PC-9 (cell line): ENCODE measurements around the gene LIN37. TPM values are rescaled to one million over a fixed set of nuclear protein-coding genes. Genes with fewer than 3 reads are reported as not detected.

Source experiments
- BruUV-seq: library from RNA; stranded (reverse); fragments of 400-500 nt; replicated peaks from 2 replicates; lab custom pipeline; 2021; lab: Mats Ljungman, UMichigan
- CTCF ChIA-PET: fragments of 300-600 bp; sonication (Branson Sonifier 250); formaldehyde crosslinking; loops from one replicate; lab custom pipeline; 2022; ENCODE audit warnings: antibody characterized with exemption; lab: Charles Lee
- POLR2A ChIA-PET: fragments of 300-600 bp; sonication (Branson Sonifier 250); formaldehyde crosslinking; loops from one replicate; lab custom pipeline; 2022; ENCODE audit warnings: antibody characterized with exemption; ENCODE audit not compliant: unreplicated experiment; lab: Charles Lee
- DNase-seq, 2 experiments: peaks; one replicate each; pipeline versions ENCODE4 v3.0.0 to v3.0.0-alpha.2; 2015 to 2022; ENCODE audit warnings: mixed read lengths in 1 of 2
- H2AFZ ChIP-seq: fragments of 200-600 bp; sonication (generic); 2 replicates; pipeline ENCODE4 v1.8.1; 2017; ENCODE audit warnings: antibody characterized with exemption
- H3F3A ChIP-seq: fragments of 200-600 bp; sonication (generic); 2 replicates; pipeline ENCODE4 v1.8.1; 2017; ENCODE audit warnings: antibody characterized with exemption, mild to moderate bottlenecking, low read depth; ENCODE audit not compliant: insufficient read depth
- H3K27ac ChIP-seq: fragments of 200-600 bp; sonication (generic); 2 replicates; pipeline ENCODE4 v1.6.1; 2016; ENCODE audit warnings: mixed run types
- H3K27me3 ChIP-seq: fragments of 200-600 bp; sonication (generic); 2 replicates; pipeline ENCODE4 v1.6.1; 2016; ENCODE audit warnings: low read depth, mixed run types; ENCODE audit not compliant: insufficient read depth
- H3K36me3 ChIP-seq: fragments of 200-600 bp; sonication (generic); 2 replicates; pipeline ENCODE4 v1.6.1; 2016; ENCODE audit warnings: low read depth, mixed run types
- H3K4me1 ChIP-seq: fragments of 200-600 bp; sonication (generic); replicated peaks from 2 replicates; pipeline ENCODE4 v1.6.1; 2016; ENCODE audit warnings: mixed run types; ENCODE audit not compliant: insufficient read depth
- H3K4me2 ChIP-seq: fragments of 200-600 bp; sonication (generic); 2 replicates; pipeline ENCODE4 v1.6.1; 2017; ENCODE audit warnings: mixed run types
- H3K4me3 ChIP-seq: fragments of 200-600 bp; sonication (generic); 2 replicates; pipeline ENCODE4 v1.6.1; 2016; ENCODE audit warnings: mixed run types
- H3K79me2 ChIP-seq: fragments of 200-600 bp; sonication (generic); 2 replicates; pipeline ENCODE4 v1.6.1; 2017; ENCODE audit warnings: low read depth, mixed run types
- H3K9me2 ChIP-seq: fragments of 200-600 bp; sonication (generic); 2 replicates; pipeline ENCODE4 v1.8.1; 2017; ENCODE audit warnings: mild to moderate bottlenecking; ENCODE audit not compliant: insufficient read depth
- H3K9me3 ChIP-seq: fragments of 200-600 bp; sonication (generic); 2 replicates; pipeline ENCODE4 v1.8.1; 2016; ENCODE audit warnings: low read depth; ENCODE audit not compliant: insufficient read depth
- H4K20me1 ChIP-seq: fragments of 200-600 bp; sonication (generic); 2 replicates; pipeline ENCODE4 v1.8.1; 2017; ENCODE audit not compliant: insufficient read depth
- EZH2 ChIP-seq: fragments of 200-600 bp; sonication (generic); IDR thresholded peaks from 2 replicates; pipeline ENCODE4 v1.8.0; 2017; ENCODE audit warnings: antibody characterized with exemption, low read depth
- intact Hi-C: fragments of 100-400 bp; cut with micrococcal nuclease; formaldehyde crosslinking; loops from one replicate; pipeline ENCODE4 v1.10.0; 2022; ENCODE audit not compliant: unreplicated experiment
- total RNA-seq: library from RNA; stranded (reverse); gene quantifications from 2 replicates; pipeline ENCODE4 v1.2.3, GENCODE V29; 2021
- TF ChIP-seq, protein P1 (sequence below): fragments of 200-600 bp; sonication (generic); conservative IDR thresholded peaks from 2 replicates; pipeline ENCODE4 v1.6.1; 2017; ENCODE audit warnings: mixed run types, antibody characterized with exemption, mild to moderate bottlenecking, moderate library complexity

Gene LIN37
- total RNA-seq, 1 experiment from 2014 or later: 17.0 TPM

DNA sequence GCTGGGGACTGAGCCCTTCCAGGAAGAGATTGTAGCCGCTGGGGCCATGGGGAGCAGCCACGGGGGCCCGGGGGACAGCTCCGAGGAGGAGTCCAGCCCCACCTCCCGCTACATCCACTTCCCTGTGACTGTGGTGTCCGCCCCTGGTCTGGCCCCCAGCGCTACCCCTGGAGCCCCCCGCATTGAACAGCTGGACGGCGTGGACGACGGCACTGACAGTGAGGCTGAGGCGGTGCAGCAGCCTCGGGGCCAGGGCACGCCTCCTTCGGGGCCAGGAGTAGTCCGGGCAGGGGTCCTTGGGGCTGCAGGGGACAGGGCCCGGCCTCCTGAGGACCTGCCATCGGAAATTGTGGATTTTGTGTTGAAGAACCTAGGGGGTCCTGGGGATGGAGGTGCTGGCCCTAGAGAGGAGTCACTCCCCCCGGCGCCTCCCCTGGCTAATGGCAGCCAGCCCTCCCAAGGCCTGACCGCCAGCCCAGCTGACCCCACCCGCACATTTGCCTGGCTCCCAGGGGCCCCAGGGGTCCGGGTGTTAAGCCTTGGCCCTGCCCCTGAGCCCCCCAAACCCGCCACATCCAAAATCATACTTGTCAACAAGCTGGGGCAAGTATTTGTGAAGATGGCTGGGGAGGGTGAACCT, 15.7 kb upstream of the LIN37 start:
- ChIA-PET CTCF (no interaction called here), POLR2A (no interaction called here)
- no peak for DNase-seq
- no peak overlapping the region for H3K4me3 ChIP-seq
- no peaks in the 10 kb centered on the region for H3K9me3 ChIP-seq
- no peak overlapping the region for H3K27ac ChIP-seq
- no peak overlapping the region for H3K4me2 ChIP-seq
- no TSS peak for BruUV-seq
- H3K79me2 ChIP-seq: no peaks in the 10 kb centered on the region
- TF ChIP-seq, protein P1, sequence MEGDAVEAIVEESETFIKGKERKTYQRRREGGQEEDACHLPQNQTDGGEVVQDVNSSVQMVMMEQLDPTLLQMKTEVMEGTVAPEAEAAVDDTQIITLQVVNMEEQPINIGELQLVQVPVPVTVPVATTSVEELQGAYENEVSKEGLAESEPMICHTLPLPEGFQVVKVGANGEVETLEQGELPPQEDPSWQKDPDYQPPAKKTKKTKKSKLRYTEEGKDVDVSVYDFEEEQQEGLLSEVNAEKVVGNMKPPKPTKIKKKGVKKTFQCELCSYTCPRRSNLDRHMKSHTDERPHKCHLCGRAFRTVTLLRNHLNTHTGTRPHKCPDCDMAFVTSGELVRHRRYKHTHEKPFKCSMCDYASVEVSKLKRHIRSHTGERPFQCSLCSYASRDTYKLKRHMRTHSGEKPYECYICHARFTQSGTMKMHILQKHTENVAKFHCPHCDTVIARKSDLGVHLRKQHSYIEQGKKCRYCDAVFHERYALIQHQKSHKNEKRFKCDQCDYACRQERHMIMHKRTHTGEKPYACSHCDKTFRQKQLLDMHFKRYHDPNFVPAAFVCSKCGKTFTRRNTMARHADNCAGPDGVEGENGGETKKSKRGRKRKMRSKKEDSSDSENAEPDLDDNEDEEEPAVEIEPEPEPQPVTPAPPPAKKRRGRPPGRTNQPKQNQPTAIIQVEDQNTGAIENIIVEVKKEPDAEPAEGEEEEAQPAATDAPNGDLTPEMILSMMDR: no peak
- TF ChIP-seq EZH2: no peak
- intact Hi-C loops: no loop called here
- no peaks in the 10 kb centered on the region for H4K20me1 ChIP-seq
- no peaks in the 10 kb centered on the region for H3K9me2 ChIP-seq
- no peaks in the 10 kb centered on the region for H3K4me1 ChIP-seq
- H3F3A ChIP-seq: no peaks in the 10 kb centered on the region; the same call in 1 of the 2 replicates
- no peaks in the 10 kb centered on the region; the same call in 1 of the 2 replicates for H3K36me3 ChIP-seq
- no peaks in the 10 kb centered on the region for H3K27me3 ChIP-seq
- H2AFZ ChIP-seq: no peak overlapping the region

GRCh38 chr19:35733180-35734125, 14.9 kb upstream of the LIN37 start:
- Histone ChIP-seq H2AFZ (no peak overlapping the region), H3F3A (no peaks in the 10 kb centered on the region; the same call in 1 of the 2 replicates), H3K4me3 (no peak overlapping the region), H3K79me2 (no peaks in the 10 kb centered on the region), H3K27ac (no peak overlapping the region), H3K36me3 (no peaks in the 10 kb centered on the region; the same call in 1 of the 2 replicates), H3K9me2 (no peaks in the 10 kb centered on the region), H3K4me2 (no peak overlapping the region), H3K27me3 (no peaks in the 10 kb centered on the region), H3K4me1 (no peaks in the 10 kb centered on the region), H3K9me3 (no peaks in the 10 kb centered on the region), H4K20me1 (no peaks in the 10 kb centered on the region)
- CTCF ChIA-PET: no interaction called here
- TF ChIP-seq, protein P1: no peak
- no peak for TF ChIP-seq EZH2
- POLR2A ChIA-PET: no interaction called here
- no TSS peak for BruUV-seq
- intact Hi-C loops: no loop called here
- no peak for DNase-seq

DNA sequence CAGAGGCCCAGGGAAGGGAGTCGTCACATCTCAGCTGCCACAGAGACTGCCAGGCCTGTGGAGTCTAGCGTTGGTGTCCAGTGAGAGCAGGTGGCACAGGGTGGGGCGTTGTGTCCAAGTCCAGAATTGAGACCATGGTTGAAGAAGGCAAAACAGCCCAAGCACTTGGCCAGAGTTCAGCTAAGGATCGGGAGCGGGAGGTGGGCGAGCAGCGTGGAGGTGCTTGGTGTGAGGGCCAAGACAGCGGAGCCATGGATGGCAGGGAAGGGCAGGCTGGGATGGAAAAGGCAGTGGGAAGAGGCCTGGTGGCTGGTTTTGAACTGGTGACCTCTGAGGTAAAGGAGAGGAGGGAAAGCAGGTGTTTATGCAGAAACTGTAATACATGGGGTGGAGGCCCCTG, 14.1 kb upstream of the LIN37 start:
- no peak overlapping the region for H3K4me2 ChIP-seq
- no peaks in the 10 kb centered on the region for H3K9me2 ChIP-seq
- TF ChIP-seq, protein P1: no peak
- no peak for TF ChIP-seq EZH2
- no peaks in the 10 kb centered on the region for H3K4me1 ChIP-seq
- no peak overlapping the region for H2AFZ ChIP-seq
- H3K27me3 ChIP-seq: no peaks in the 10 kb centered on the region
- H3K9me3 ChIP-seq: no peaks in the 10 kb centered on the region
- no peaks in the 10 kb centered on the region for H3K79me2 ChIP-seq
- no peak for DNase-seq
- no peaks in the 10 kb centered on the region for H4K20me1 ChIP-seq
- ChIA-PET CTCF (no interaction called here), POLR2A (no interaction called here)
- no peak overlapping the region for H3K27ac ChIP-seq
- no TSS peak for BruUV-seq
- intact Hi-C loops: no loop called here
- H3F3A ChIP-seq: peaks cover 8% of the 10 kb centered on the region; the same call in 1 of the 2 replicates
- H3K4me3 ChIP-seq: no peak overlapping the region
- no peaks in the 10 kb centered on the region; the same call in 1 of the 2 replicates for H3K36me3 ChIP-seq
